K562 (cell line): ENCODE measurements around the gene ADAR. TPM values are rescaled to one million over a fixed set of nuclear protein-coding genes. Genes with fewer than 3 reads are reported as not detected.
A peak's percentile ranks its signal among the peaks of the same experiment; 100 is the strongest.

Experiments
- BRF2 ChIP-seq: IDR thresholded peaks from 3 replicates; pipeline ENCODE4 v1.6.1; 2011; ENCODE audit warnings: borderline replicate concordance, mild to moderate bottlenecking; ENCODE audit not compliant: insufficient read length, insufficient read depth
- CBFB ChIP-seq: sonication (generic); formaldehyde crosslinking; IDR thresholded peaks from 2 replicates; pipeline ENCODE4 v1.4.0; 2020; ENCODE audit warnings: mild to moderate bottlenecking, missing genetic modification reagents
- CHCHD3 ChIP-seq: fragments of 250-450 bp; sonication (Bioruptor Pico); IDR thresholded peaks from 2 replicates; pipeline ENCODE4 v2.1.2; 2022; ENCODE audit warnings: mild to moderate bottlenecking
- DNMT1 ChIP-seq: fragments of 450-650 bp; IDR thresholded peaks from 2 replicates; pipeline ENCODE4 v1.6.1; 2016; ENCODE audit warnings: antibody characterized with exemption, mild to moderate bottlenecking
- EHMT2 ChIP-seq: fragments of 450-650 bp; IDR thresholded peaks from 2 replicates; pipeline ENCODE4 v1.6.1; 2018; ENCODE audit warnings: antibody characterized with exemption
- FOXK1 ChIP-seq: sonication (generic); formaldehyde crosslinking; IDR thresholded peaks from 2 replicates; pipeline ENCODE4 v1.8.0; 2022; ENCODE audit warnings: missing genetic modification reagents, mild to moderate bottlenecking, borderline replicate concordance
- FUS ChIP-seq: fragments of 200-400 bp; formaldehyde crosslinking; optimal IDR thresholded peaks from 2 replicates; pipeline ENCODE3; 2017; ENCODE audit warnings: low read depth, low read length
- JUND ChIP-seq, 2 experiments: IDR thresholded peaks; 2 replicates in 1 of 2; 3 replicates in 1 of 2; pipeline ENCODE4 v1.6.1; 2011; ENCODE audit warnings: borderline replicate concordance in 2 of 2, low read depth in 2 of 2, low read length in 2 of 2, improper control_type of control experiment in 1 of 2, missing biosample characterization in 1 of 2, missing genetic modification characterization in 1 of 2, missing genetic modification reagents in 1 of 2
- MAZ ChIP-seq, 2 experiments: fragments of 450-650 bp in 1 of 2; sonication (generic) in 1 of 2; formaldehyde crosslinking; IDR thresholded peaks in 1 of 2; conservative IDR thresholded peaks in 1 of 2; 2 replicates each; pipeline versions ENCODE4 v1.4.0 to v1.5.0; 2020; ENCODE audit warnings: mild to moderate bottlenecking in 1 of 2, missing genetic modification reagents in 1 of 2
- MEF2D ChIP-seq: conservative IDR thresholded peaks from 2 replicates; pipeline ENCODE4 v1.6.1; 2016; ENCODE audit warnings: low read depth, missing genetic modification characterization, missing compliant biosample characterization
- MYNN ChIP-seq, 2 experiments: sonication (generic); formaldehyde crosslinking in 1 of 2; IDR thresholded peaks; 2 replicates each; pipeline versions ENCODE4 v1.5.0 to v1.6.1; 2016 to 2020; ENCODE audit warnings: antibody characterized with exemption in 1 of 2, missing genetic modification reagents in 1 of 2
- TBP ChIP-seq: optimal IDR thresholded peaks from 2 replicates; pipeline ENCODE3; 2011; ENCODE audit warnings: low read depth, low read length, improper control_type of control experiment
- TGIF2 ChIP-seq: sonication (generic); formaldehyde crosslinking; IDR thresholded peaks from 2 replicates; pipeline ENCODE4 v1.8.1; 2022; ENCODE audit warnings: mild to moderate bottlenecking, missing genetic modification reagents, moderate library complexity
- ZBTB49 ChIP-seq: sonication (generic); formaldehyde crosslinking; IDR thresholded peaks from 2 replicates; pipeline ENCODE4 v1.8.0; 2022; ENCODE audit warnings: missing genetic modification reagents, mild to moderate bottlenecking, borderline replicate concordance
- ZFPM2 ChIP-seq: fragments of 250-450 bp; sonication (Bioruptor Pico); IDR thresholded peaks from 2 replicates; pipeline ENCODE4 v1.5.1; 2022; ENCODE audit warnings: mild to moderate bottlenecking
- ZNF551 ChIP-seq: fragments of 250-450 bp; sonication (Bioruptor Pico); IDR thresholded peaks from 2 replicates; pipeline ENCODE4 v1.5.0; 2021; ENCODE audit warnings: mild to moderate bottlenecking, moderate library complexity
- ZNF764 ChIP-seq: fragments of 250-450 bp; sonication (Bioruptor Pico); IDR thresholded peaks from 2 replicates; pipeline ENCODE4 v1.4.0; 2020; ENCODE audit warnings: low read depth, mild to moderate bottlenecking, moderate library complexity
- polyA plus RNA-seq, 8 experiments: library from polyadenylated mRNA; depleted of rRNA in 4 of 8; stranded (reverse) in 5 of 8; unstranded in 3 of 8; fragments of >200 nt; fragmentation: Nextera tagmentation in 2 of 8; fragmentation: Illumina TruSeq in 1 of 8; extraction: Ambion mirVana in 2 of 8; extraction: Trizol in 1 of 8; gene quantifications; 2 replicates each; pipeline versions ENCODE4 v1.2.1 to v1.2.3, GENCODE V29; 2011 to 2014; ENCODE audit warnings: inconsistent platforms in 1 of 8, missing spikeins in 1 of 8
- total RNA-seq, 7 experiments: library from RNA; depleted of rRNA in 6 of 7; stranded (reverse); fragments of >200 nt in 6 of 7; fragmentation: Illumina TruSeq in 2 of 7; extraction: Trizol in 2 of 7; gene quantifications; 2 replicates each; pipeline versions ENCODE4 v1.2.1 to v1.2.3, GENCODE V29; 2011 to 2021; ENCODE audit warnings: low replicate concordance in 1 of 7
- TF ChIP-seq, protein P1 (sequence below), 2 experiments: IDR thresholded peaks; 2 replicates each; pipeline ENCODE4 v1.6.1; 2012; ENCODE audit warnings: improper control_type of control experiment in 2 of 2, low read depth in 2 of 2, low read length in 2 of 2, borderline replicate concordance in 1 of 2
- TF ChIP-seq, protein P2 (sequence below): fragments of 450-650 bp; IDR thresholded peaks from 2 replicates; pipeline ENCODE4 v1.6.1; 2017; ENCODE audit warnings: antibody characterized with exemption

The ADAR gene
- total and polyA plus RNA-seq, 9 of the 15 experiments (the other 6 are each of a cell fraction or from before 2014, with no cell fraction given) = 30.1 to 123 (median 60.2) TPM

- TF ChIP-seq BRF2 (no peak), MAZ (CRISPR knock-in tag; conservative IDR thresholded peaks at IDR 0.05 in 1 of 2, IDR thresholded peaks at IDR 0.05 in 1 of 2) (peak; percentile 30 to 38; a peak in 3 of 4 replicates), DNMT1 (no peak), CBFB (no peak), ZNF764 (CRISPR knock-in tag) (no peak), EHMT2 (peak; percentile 42; the same call in 1 of the 2 replicates), TBP (no peak), FOXK1 (CRISPR knock-in tag) (no peak), MEF2D (tag) (no peak), ZFPM2 (CRISPR knock-in tag) (no peak), TGIF2 (no peak), FUS (no peak), ZBTB49 (no peak), CHCHD3 (CRISPR knock-in tag) (no peak), ZNF551 (CRISPR knock-in tag) (no peak), JUND (IDR thresholded peaks at IDR 0.05; ENCODE audit: borderline replicate concordance, low read depth, low read length) (no peak), JUND (tag; IDR thresholded peaks at IDR 0.05; ENCODE audit: borderline replicate concordance, low read depth, low read length) (no peak; the same call in 2 of the 3 replicates), MYNN (IDR thresholded peaks at IDR 0.05) (no peak), MYNN (CRISPR knock-in tag; IDR thresholded peaks at IDR 0.05) (no peak)
- TF ChIP-seq, protein P1, sequence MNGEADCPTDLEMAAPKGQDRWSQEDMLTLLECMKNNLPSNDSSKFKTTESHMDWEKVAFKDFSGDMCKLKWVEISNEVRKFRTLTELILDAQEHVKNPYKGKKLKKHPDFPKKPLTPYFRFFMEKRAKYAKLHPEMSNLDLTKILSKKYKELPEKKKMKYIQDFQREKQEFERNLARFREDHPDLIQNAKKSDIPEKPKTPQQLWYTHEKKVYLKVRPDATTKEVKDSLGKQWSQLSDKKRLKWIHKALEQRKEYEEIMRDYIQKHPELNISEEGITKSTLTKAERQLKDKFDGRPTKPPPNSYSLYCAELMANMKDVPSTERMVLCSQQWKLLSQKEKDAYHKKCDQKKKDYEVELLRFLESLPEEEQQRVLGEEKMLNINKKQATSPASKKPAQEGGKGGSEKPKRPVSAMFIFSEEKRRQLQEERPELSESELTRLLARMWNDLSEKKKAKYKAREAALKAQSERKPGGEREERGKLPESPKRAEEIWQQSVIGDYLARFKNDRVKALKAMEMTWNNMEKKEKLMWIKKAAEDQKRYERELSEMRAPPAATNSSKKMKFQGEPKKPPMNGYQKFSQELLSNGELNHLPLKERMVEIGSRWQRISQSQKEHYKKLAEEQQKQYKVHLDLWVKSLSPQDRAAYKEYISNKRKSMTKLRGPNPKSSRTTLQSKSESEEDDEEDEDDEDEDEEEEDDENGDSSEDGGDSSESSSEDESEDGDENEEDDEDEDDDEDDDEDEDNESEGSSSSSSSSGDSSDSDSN (IDR thresholded peaks at IDR 0.05; ENCODE audit: borderline replicate concordance in 1 of 2, low read depth in 2 of 2, low read length in 2 of 2) = peak in 1 of 2 experiments; percentile 62; a peak in 1 of 4 replicates
- TF ChIP-seq, protein P2, sequence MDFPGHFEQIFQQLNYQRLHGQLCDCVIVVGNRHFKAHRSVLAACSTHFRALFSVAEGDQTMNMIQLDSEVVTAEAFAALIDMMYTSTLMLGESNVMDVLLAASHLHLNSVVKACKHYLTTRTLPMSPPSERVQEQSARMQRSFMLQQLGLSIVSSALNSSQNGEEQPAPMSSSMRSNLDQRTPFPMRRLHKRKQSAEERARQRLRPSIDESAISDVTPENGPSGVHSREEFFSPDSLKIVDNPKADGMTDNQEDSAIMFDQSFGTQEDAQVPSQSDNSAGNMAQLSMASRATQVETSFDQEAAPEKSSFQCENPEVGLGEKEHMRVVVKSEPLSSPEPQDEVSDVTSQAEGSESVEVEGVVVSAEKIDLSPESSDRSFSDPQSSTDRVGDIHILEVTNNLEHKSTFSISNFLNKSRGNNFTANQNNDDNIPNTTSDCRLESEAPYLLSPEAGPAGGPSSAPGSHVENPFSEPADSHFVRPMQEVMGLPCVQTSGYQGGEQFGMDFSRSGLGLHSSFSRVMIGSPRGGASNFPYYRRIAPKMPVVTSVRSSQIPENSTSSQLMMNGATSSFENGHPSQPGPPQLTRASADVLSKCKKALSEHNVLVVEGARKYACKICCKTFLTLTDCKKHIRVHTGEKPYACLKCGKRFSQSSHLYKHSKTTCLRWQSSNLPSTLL = no peak
These were observed at the start of gene ADAR (continued) for GRCh38 chr1:154607609-154608396.
